Nucleus accumbens (tissue), 56 donors: ENCODE measurements around the gene PLS1.
"Not testable (repeated sequence)": the region's sequence is repeated elsewhere in the genome, so short reads cannot be mapped to it uniquely, and the experiment has no call there.

Experiments used
- DNase-seq, 56 donors: peaks; one replicate each; lab custom pipeline; 2025; lab: John Stamatoyannopoulos, UW

Gene PLS1

DNA sequence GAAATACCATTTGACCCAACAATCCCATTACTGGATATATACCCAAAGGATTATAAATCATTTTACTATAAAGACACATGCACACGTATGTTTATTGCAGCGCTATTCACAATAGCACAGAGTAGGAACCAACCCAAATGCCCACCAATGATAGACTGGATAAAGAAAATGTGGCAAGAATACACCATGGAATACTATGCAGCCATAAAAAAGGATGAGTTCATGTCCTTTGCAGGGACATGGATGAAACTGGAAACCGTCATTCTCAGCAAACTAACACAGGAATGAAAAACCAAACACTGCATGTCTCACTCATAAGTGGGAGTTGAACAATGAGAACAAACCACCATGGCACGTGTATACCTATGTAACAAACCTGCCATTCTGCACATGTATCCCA lies 154.3 kb downstream of the PLS1 start:
- DNase-seq, result not testable (repeated sequence)

DNA sequence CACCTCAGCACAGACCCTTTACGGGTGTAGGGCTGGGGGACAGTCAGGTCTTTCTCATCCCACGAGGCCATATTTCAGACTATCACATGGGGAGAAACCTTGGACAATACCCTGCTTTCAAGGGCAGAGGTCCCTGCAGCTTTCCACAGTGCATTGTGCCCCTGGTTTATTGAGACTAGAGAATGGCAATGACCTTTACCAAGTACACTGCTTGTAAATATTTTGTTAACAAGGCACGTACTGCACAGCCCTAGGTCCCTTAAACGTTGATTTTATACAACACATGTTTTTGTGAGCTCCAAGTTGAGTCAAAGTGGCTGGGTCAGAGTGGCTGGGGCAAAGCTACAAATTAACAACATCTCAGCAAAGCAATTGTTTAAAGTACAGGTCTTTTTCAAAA lies 156.4 kb downstream of the PLS1 start:
- DNase-seq, result not testable (repeated sequence)

DNA sequence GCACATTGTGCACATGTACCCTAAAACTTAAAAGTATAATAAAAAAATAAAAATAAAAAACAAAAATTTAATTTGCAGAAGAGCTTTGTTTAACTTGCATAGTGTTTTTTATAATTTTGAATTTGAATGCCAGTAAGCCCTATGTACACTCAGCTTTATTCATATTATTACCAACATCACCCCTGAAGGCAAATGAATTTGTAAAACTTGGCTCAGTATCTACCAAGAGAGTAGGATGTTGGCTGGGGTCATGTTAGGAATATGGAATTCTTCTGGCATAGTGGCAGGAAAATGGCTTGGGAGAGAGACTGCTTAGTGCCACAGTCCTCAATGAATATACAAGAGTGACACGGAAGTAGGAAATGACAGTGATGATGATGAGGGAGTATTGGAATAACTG lies 158.3 kb downstream of the PLS1 start:
- no peak for DNase-seq
